GM19099 (cell line): ENCODE results near the gene TCF7.

ENCODE experiments used
- POLR2A ChIP-seq: IDR thresholded peaks from 3 replicates; pipeline ENCODE4 v1.6.1; 2011; ENCODE audit warnings: low read depth; ENCODE audit not compliant: insufficient read length; ENCODE audit errors: extremely low read depth

TCF7 gene

GRCh38 chr5:134120386-134121138 lies 6.1 kb downstream of the TCF7 start:
- TF ChIP-seq POLR2A = no peak

GRCh38 chr5:134122530-134122929 lies 8.0 kb downstream of the TCF7 start:
- TF ChIP-seq POLR2A = no peak

- no peak for TF ChIP-seq POLR2A
Observed at GRCh38 chr5:134123360-134123759, 8.9 kb downstream of the TCF7 start.

DNA sequence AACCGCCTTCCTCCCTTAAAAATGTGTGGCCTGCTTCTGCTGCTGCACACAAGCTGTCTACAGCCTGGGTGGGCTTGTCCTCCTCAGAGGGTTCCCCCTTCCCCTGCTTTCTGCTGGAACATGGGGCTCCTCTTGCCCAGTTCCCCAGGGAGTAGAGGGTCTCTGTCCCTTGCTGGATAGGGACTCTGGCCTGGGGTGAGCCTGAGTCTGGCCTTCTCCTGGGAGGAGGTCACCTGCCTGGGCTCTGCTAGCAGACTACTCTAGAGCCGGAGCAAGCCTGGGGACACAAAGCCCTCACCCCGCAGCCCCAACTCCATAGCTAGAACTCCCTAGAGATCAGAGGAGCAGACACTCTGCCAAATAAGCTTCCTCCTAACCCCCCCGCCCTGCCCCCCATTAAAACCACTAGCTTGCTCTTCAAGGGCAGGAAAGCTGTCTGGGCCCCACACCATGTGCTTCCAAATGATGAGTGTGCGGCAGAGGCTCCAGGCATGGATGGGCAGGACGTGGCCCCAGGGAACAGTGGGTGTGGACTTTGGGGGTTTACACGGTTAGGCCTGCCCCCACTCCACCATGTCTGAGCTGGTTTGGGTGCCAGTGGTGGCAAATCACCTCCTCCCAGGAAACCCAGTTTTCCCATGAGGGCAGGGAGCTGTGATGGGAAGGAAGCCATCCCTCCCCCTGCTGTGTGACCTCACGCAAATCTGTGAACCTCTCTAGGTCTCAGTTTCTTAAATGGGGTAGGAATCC lies 10.0 kb downstream of the TCF7 start:
- TF ChIP-seq POLR2A = no peak

- no peak for TF ChIP-seq POLR2A
Observed at GRCh38 chr5:134125039-134126015, 10.8 kb downstream of the TCF7 start.

DNA sequence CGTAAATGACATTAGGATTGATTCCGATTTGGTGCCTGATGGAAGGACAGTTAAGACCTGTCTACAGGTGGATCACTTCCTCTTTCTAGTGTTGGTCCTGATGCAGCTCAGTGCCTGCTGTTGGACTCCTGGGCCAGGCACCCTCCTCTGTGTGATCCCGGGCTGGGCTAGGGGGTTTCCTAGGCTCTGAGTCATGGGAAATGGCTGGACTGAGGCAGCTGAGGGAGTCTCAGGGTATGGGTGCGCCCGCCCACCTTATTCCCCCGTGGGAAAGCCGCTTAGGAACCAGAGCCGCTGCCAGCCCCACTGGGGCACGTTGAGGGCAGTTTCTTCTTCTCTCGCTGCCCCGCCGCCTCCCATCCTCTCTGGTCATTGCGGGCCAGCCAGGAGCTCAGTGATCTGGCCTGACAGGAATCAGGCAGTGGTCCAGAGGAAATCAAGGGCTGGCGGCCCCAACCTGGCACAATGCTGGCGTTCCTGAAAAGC lies 12.9 kb downstream of the TCF7 start:
- TF ChIP-seq POLR2A = no peak

DNA sequence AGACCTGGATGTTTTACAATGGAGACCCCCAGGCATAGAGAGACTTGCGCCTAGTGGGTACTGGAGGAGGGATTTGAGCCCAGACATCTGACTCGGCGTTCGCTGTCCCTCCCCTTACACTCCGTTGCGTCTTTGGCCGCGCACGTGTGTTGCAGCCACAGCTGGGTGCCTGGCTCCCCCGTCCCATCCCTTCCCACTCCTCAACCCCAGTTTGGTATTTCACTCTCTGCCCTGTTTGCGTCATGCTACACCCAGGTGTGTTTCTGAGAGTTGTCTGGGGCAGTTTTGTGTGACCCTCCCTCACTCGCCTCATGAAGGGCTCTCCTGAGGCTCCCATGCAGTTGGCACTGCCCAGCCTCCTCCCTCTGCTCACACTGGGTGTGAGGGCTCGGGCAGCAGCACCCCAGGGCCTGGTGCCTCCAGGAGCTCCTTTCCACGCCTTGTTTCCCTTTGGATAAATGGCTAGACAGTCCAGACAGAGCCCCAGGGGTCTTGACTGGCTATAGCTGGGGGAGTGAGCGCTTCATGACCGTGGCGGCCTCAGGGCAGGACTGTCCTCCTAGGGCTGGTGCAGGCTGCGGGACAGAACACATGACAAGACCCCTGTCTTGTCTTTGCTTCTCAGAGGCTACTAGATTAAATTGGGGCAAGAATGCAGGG lies 13.6 kb downstream of the TCF7 start:
- TF ChIP-seq POLR2A = no peak

DNA sequence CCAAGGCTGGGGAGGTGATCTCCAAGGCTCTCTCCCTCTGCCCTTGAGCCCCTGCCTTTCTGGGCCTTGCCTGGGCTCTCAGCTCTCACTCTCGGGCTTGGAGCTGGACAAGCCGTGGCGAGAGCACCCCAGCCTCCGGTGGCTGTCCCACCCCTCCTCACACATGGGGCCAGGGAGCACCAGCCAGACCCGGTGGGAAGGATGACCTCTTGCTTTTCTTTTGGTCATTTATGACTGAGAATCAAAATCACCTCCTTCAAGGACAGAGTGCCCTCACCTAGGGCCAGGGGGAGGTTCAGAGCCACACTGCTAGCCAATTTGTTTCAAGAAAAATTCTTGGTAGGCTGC lies 14.1 kb downstream of the TCF7 start:
- TF ChIP-seq POLR2A = no peak

DNA sequence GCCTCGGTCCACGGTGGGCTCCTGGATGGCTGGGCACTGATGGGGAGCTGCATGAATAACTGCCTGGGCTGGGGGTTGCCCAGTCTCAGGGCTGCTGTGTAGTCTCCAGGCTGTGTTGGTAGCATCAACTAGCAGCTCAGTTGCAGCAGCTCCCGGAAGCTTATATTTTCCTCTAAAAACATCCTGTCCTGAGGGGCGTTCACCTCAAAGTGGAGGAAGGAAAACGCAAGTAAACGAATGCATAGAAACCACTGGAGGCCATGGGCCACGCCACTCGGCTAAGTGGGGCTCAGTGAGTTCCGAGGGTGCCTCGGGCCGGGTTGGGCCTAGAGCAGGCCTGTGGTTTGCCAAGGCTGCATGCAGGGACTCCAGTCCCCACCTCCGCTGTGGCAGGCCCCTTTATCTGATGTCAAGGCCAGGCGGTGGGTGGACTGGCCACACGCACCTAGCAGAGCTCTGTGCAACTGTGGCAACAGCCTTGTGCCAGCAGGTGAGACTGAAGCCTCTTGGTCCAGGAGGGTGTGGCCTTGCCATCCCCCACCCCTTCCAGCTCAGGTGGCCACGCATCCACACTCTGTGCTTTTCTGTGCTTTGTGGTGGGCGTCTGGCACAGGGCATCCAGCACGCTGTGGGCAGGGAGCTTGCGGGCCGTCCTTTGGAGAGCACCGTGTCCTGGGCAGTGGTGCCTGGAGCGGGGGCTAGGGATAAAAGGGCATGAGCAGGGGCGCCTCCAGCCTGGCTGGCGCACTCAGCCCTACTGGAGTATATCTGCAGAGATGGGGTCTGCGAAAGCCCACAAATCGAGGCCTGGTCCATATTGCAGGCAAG lies 15.1 kb downstream of the TCF7 start:
- no peak for TF ChIP-seq POLR2A

DNA sequence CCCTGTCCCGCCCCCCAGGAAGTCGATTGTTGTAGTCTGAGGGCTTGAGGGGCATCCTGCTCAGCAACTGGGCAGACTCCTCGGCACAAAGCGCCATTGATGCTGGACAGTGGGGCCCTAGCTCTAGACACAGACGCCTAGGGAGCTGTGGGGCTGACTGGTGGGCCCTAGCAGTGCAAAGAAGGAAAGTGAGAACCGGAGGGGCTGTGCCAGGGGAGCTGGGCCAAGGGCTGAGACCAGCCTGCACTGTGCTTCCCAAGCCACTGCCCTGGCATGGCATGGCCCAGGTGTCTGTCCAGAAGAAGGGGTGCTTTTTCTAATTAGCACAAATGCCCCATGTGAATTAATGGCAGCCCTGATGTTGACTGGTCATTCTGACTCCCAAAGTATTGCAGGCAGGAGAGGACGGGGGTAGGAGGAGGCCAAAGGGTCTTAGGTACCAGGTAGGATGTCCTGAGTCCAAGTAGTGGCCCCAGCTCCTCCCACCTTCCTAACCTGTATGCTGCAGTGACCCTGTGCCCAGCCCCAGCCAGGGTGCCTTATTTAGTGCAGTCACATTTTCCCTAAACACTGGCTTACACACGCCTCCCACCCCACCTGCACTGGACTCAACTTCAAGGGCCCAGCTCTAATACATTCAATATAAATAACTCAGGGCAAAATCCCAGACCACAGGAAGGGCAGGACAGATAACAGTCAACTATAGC lies 15.9 kb downstream of the TCF7 start:
- no peak for TF ChIP-seq POLR2A

GRCh38 chr5:134131165-134131564 lies 16.7 kb downstream of the TCF7 start:
- TF ChIP-seq POLR2A = no peak

GRCh38 chr5:134131578-134132350 lies 17.3 kb downstream of the TCF7 start:
- no peak for TF ChIP-seq POLR2A
